CD4-positive, alpha-beta T cell treated with Interleukin-2 at 100 ng/mL for 4 hours (primary cell): ENCODE data around the gene FBXW11.
"Not testable (repeated sequence)": the region's sequence is repeated elsewhere in the genome, so short reads cannot be mapped to it uniquely, and the experiment has no call there.

Source experiments
- DNase-seq: peaks from one replicate; pipeline ENCODE4 v3.0.0-alpha.2; 2020; ENCODE audit warnings: low spot score

FBXW11 gene

GRCh38 chr5:171908638-171909037, 97.8 kb downstream of the FBXW11 start:
- DNase-seq, result no peak

DNA sequence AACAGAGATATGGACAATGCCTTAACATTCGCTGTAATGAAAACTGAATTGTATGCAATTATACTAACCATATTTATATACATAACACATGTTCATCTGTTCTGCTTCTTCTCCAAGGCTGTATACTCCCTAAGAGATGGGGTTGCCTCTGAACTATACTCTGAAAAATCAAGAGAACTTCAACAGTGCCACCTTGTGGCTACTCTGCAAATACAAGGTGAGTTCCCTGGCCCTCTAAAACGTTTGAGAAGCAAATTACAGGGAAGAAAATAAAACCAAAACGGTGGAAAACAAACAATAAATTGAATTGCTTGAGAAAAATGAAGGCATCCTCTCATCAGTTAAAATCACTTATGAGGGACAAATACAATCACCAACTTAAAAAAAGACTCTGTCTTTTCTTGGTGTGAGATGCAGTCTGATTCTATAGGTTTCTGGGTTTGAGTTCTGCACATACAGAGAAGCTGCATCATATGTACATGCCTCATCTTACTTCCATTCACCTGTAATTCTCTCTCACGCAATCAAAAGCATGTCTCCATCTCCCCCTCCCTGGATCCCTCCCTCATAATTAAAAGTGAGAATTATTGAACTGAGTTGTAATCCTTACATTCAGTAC, 98.6 kb downstream of the FBXW11 start:
- DNase-seq, result peak; percentile 70

DNA sequence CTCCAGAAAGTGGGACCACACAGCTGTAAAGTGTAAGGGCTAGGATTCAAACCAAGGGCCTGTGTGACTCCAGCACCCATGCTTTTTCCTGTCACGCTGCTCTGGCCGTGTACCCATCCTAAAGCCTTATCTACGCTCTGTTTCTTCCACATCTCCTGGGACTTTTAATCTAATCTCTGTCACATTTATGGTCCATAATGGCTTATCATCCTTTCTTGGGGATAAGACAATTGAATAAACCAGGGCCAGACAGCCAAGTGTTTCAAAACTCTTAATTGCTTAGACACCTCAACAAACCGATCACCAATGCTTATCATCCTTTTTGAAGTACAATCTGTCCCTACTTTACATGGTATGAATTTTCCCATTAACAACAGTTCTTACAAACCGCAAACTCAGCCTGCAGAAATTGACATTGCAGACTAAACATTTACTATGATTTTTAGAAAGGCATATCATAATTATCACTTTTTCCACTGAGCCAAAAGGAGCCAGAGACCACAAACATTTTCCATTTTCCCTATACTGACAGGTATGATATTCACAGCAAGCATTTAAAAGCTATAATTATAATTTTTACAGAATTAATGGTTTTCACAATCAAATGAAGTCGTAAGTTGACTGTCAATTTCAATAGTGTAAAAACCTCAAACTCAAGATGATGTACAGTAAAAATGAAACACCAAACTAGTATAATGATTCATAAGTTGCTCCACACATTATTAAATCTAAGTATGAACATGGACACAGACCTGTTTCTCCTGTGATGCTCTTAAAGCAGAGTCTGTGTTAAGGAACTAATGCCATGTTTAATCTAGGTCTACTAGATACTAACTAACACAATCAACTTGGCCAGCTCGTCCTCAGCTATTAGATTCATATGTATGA, 99.5 kb downstream of the FBXW11 start:
- DNase-seq, result no peak

GRCh38 chr5:171906066-171906570, 100.3 kb downstream of the FBXW11 start:
- no peak for DNase-seq

DNA sequence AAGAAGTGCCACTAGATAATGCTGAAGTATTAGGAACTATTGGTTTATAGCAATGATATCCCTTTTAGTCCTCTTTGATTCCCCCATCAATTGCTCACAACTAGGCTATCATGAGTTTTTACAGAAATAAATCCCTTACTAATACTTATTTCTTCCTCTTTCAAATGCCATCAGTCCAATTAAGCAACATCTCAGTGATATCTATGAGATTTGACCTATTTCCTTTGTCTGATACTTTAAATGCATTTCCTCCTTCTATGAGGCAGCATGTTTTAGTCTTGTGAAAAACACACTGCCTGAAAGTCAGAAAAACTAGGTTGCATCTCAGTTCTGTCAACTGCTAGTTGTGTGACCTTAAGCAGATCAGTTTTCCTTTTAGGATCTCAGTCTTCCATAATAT, 101.6 kb downstream of the FBXW11 start:
- DNase-seq, result no peak

DNA sequence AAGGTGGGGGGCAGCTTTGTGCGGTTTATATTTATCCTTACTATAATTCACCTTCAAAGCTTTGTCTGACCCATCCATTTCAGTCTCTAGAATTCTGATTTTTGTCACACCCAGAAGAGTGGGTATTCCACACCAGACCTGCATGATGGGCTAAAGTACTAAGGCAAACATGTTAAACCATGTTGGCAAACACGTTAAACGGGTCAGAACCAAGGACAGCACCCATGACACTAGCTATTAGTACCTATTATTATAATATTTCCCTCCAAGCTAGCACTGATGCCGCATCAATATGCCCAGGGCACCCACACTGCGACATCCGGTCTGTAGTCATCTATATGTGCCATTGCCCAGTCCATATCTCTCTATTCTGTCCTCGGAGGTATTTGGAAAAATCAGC, 104.7 kb downstream of the FBXW11 start:
- no peak for DNase-seq

DNA sequence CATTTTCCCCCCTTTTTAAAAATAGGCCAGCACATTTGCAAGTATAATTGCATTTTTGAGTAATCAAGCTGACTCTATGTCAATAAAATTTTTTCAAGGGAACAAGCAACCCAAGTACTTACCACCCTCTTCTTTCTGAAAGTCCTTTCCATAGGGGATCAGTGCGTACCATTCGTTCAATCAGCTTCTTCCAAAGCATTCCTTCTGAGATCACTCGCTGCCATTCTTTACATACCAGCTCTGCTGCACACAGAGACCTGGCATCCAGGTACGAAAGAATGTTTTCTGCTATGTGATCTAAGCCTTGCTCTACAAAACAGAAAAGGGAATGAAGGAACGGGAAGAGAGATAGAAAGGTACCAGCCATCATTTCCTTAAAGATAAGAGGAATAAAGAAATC, 106.6 kb downstream of the FBXW11 start:
- no peak for DNase-seq

DNA sequence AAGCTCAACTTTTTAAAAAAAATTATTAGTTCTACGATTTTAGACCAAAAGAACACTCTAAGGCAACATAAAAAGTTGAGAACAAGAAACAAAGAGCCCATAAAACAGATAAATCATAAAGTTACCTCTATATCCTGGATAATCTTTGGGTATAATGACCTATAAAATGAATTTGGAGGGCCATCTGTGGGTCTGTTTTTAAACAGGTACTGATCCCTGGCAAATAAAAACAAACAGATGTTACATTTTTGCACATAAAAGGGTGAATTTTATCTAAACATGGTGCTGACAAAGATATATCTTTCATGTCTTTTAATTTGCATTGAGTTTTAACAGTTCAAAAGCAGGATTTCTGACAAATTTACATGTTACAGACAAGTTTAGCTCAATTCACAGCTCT, 107.6 kb downstream of the FBXW11 start:
- no peak for DNase-seq

GRCh38 chr5:171898386-171898785, 108.1 kb downstream of the FBXW11 start:
- DNase-seq, result no peak

GRCh38 chr5:171897231-171897630, 109.2 kb downstream of the FBXW11 start:
- no peak for DNase-seq

DNA sequence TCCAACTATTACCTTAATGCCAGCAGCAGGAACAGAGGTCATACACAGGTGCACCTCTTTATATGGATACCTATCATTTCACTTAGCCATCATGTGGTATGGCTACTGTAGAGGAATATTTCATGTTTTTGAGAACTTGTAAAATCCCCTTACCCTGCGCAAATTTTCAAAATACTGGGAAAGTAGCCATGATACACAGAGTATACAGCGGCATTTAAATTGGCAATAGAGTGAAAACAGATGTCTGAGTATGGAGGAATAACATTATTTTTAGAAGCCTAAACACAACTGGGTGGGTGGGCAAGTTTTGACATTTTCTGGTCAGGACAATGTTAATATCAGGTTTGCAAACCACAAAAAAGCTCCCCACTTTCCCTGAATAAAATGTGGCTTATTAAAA, 111.4 kb downstream of the FBXW11 start:
- DNase-seq, result no peak

DNA sequence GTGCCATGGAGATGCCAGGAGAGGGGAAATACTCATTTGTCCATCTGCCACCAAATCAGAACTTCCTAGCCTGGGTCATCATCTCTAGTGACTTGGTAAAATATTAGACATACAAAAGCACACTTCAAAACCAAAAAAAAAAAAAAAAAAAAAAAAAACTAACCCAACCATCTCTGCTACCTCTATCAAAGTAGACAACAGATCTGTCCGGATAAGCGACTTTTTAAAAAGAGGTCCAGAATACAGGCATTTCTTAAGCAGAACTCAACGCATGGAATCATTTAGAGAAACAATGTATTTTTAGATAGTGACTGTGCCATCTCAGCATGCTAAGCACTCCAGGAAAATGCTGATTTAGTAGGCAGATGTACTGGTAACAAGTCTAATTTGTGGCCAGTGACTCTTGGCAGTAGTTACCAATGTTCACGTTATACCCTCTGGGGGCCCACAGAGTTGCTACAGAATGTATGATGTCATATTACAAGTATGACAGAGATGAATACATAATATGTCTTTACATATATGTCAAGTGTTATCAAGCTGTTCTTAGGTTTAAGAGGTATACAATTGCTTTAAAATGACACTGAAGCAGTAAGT, 113.0 kb downstream of the FBXW11 start:
- no peak for DNase-seq

DNA sequence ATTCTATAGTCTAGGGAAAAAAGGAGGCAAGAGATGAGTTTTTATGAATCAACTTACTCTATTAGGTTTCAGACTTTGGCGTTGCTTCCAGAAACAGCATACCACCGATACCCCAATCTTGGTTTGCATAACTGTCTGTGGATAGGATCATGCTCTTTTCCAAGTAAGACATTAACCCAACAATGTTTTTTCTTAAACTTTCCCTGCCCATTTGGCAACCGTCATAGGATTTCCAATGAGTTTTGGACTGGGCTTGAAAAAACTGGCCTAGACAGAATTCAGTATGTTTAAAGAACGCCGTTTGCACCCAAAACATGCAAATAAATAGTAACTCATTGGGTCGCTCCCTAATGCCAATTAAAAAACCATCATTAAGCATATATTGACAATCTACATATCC, 114.8 kb downstream of the FBXW11 start:
- DNase-seq, result no peak

GRCh38 chr5:171891150-171891549, 115.3 kb downstream of the FBXW11 start:
- no peak for DNase-seq

DNA sequence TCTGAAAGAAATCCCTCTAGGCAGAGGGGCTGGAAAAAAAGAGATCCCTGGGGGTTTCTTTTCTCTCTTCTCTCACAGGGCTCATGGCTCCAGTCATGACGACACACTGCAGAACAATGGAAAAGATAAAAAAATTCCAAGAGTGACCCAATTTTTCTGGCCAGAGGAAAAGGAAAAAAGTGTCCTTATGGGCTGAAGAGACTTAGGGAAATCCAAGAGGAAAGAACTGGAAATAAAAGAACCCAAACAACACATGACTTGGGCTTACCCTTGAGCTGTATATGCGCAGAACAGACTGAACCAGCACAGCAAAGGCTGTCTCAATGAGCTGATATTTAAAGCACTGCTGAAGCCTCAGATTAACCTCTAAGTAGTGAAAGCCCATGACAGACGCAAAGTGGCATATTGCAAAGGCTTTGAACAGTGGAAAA, 118.4 kb downstream of the FBXW11 start:
- DNase-seq, result no peak

DNA sequence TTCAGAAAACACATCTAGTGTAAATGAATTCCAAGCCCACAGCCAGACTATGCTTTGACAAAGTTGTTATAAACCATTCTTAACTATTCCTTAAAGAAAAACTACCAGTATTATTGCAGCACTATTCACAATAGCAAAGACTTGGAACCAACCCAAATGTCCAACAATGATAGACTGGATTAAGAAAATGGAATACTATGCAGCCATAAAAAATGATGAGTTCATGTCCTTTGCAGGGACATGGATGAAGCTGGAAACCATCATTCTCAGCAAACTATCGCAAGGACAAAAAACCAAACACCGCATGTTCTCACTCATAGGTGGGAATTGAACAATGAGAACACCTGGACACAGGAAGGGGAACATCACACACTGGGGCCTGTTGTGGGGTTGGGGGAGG, 120.4 kb downstream of the FBXW11 start:
- not testable (repeated sequence) for DNase-seq

GRCh38 chr5:171882118-171882517, 124.3 kb downstream of the FBXW11 start:
- no peak for DNase-seq

GRCh38 chr5:171874234-171874633, 132.2 kb downstream of the FBXW11 start:
- no peak for DNase-seq

DNA sequence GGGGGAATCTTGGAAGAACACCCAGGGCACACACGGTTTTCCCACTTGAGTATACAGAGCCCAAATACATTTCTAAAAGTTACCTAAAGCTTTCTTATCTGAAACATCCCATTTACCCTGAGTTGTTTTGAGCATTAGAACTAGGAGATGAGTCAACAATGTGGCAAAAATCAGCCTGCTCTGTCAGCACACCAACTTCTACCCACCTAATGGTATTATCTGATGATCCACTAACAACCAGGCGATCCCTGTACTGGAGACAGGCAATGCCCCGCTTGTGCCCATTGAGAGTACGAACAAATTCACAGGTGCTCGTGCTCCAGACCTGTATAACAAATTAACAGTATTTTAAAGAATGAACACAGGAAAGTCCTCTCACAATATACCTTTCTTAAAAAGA, 133.8 kb downstream of the FBXW11 start:
- DNase-seq, result no peak

DNA sequence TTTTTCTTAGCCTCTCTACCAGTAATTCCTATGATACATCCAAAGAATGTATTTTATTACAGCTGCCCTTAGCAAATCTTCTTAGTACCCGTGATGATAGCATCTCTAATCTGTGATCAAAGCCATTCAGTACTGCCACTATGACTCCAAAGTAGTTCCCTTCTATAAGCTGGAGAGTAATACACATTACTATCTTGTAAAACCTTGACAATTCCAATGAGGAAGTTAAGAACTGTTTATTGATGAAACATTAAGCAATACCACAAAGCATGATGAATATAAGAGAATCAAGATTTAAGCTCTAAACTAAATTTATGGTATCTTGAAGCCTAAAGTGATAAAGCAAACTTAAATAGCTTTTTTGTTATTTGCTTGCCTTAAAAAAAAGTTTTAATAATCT, 134.7 kb downstream of the FBXW11 start:
- no peak for DNase-seq

- no peak for DNase-seq
Observed at GRCh38 chr5:171869956-171870355, 136.5 kb downstream of the FBXW11 start.

DNA sequence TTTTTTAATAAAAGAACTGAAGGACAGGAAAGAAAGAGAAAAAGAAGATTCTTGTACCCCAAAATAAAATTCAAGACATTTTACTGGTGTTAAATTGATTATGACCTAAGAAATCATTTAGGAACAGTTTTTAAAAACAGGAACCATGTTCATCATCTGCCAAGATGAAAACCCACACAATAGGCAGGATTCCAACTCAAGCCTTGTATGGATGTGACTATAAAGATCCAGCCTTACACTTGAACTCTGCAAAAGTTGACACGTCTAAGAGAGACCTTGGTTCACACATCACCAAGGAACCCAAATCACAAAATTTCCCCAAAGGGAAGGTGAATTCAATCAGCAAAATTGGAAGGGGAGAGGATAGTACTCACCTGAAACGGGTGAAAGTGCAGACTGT, 138.2 kb downstream of the FBXW11 start:
- no peak for DNase-seq

- DNase-seq, result no peak
Observed at GRCh38 chr5:171867786-171868185, 138.7 kb downstream of the FBXW11 start.
